Endothelial cell (in vitro differentiated cells): ENCODE results near the gene UBXN4. TPM values are rescaled to one million over a fixed set of nuclear protein-coding genes. Genes with fewer than 3 reads are reported as not detected.

Experiments used
- DNase-seq: peaks from one replicate; pipeline ENCODE4 v3.0.0; 2021; ENCODE audit warnings: low spot score
- H3K27ac Mint-ChIP-seq: one replicate; pipeline ENCODE4 v1.8.0; 2021; ENCODE audit warnings: mixed read lengths, inconsistent platforms; ENCODE audit not compliant: unreplicated experiment
- H3K27me3 Mint-ChIP-seq: one replicate; pipeline ENCODE4 v1.8.0; 2021; ENCODE audit warnings: mild to moderate bottlenecking, moderate library complexity, mixed read lengths, inconsistent platforms; ENCODE audit not compliant: unreplicated experiment
- H3K36me3 Mint-ChIP-seq: one replicate; pipeline ENCODE4 v1.8.0; 2021; ENCODE audit warnings: mild to moderate bottlenecking, low read depth, mixed read lengths, inconsistent platforms; ENCODE audit not compliant: unreplicated experiment
- H3K4me1 Mint-ChIP-seq: one replicate; pipeline ENCODE4 v1.8.0; 2021; ENCODE audit warnings: mild to moderate bottlenecking, mixed read lengths, inconsistent platforms; ENCODE audit not compliant: unreplicated experiment
- H3K4me3 Mint-ChIP-seq: one replicate; pipeline ENCODE4 v1.8.0; 2021; ENCODE audit warnings: mild to moderate bottlenecking, mixed read lengths, inconsistent platforms; ENCODE audit not compliant: unreplicated experiment
- H3K9me3 Mint-ChIP-seq: one replicate; pipeline ENCODE4 v1.8.0; 2021; ENCODE audit warnings: mixed read lengths, inconsistent platforms; ENCODE audit not compliant: unreplicated experiment
- total RNA-seq: library from RNA; stranded (reverse); fragmentation: NEBNext Ultra II Directional; extraction: Animal tissue kit (Norgen Biotek cat#: 25700); gene quantifications from one replicate; pipeline ENCODE4 v1.2.1, GENCODE V29; 2021; ENCODE audit not compliant: unreplicated experiment
- TF ChIP-seq, protein P1 (sequence below): fragments of 200-600 bp; sonication (generic); IDR thresholded peaks from one replicate; pipeline ENCODE4 v1.5.0; 2021; ENCODE audit warnings: antibody characterized with exemption; ENCODE audit not compliant: unreplicated experiment

Gene UBXN4
- total RNA-seq, 1 donor from 2014 or later: 101 TPM

DNA sequence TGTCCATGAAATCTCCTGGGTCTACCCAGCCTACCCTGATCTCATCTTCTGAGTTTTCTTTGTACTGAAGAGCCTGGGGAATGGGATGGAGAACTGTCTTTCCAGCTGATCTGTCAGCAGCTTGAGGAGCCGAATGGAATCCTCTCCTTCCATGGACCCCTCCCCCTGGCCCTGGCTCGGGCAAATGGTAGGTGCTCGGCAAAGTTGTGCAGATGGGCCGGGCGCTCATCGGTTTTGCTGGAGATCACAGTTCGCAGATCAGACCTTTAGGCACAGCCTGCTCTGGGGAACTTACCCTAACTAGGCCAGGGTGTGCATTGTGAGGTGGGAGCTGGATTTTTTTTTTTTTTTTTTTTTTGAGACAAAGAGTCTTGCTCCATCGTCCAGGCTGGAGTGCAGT is 55.0 kb downstream of the UBXN4 start:
- Mint-ChIP-seq H3K4me3 (no peak overlapping the region), H3K27ac (no peak overlapping the region), H3K9me3 (no peaks in the 10 kb centered on the region), H3K4me1 (no peaks in the 10 kb centered on the region), H3K36me3 (no peaks in the 10 kb centered on the region), H3K27me3 (peaks cover 5% of the 10 kb centered on the region)
- DNase-seq: no peak
- TF ChIP-seq, protein P1, sequence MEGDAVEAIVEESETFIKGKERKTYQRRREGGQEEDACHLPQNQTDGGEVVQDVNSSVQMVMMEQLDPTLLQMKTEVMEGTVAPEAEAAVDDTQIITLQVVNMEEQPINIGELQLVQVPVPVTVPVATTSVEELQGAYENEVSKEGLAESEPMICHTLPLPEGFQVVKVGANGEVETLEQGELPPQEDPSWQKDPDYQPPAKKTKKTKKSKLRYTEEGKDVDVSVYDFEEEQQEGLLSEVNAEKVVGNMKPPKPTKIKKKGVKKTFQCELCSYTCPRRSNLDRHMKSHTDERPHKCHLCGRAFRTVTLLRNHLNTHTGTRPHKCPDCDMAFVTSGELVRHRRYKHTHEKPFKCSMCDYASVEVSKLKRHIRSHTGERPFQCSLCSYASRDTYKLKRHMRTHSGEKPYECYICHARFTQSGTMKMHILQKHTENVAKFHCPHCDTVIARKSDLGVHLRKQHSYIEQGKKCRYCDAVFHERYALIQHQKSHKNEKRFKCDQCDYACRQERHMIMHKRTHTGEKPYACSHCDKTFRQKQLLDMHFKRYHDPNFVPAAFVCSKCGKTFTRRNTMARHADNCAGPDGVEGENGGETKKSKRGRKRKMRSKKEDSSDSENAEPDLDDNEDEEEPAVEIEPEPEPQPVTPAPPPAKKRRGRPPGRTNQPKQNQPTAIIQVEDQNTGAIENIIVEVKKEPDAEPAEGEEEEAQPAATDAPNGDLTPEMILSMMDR: no peak

DNA sequence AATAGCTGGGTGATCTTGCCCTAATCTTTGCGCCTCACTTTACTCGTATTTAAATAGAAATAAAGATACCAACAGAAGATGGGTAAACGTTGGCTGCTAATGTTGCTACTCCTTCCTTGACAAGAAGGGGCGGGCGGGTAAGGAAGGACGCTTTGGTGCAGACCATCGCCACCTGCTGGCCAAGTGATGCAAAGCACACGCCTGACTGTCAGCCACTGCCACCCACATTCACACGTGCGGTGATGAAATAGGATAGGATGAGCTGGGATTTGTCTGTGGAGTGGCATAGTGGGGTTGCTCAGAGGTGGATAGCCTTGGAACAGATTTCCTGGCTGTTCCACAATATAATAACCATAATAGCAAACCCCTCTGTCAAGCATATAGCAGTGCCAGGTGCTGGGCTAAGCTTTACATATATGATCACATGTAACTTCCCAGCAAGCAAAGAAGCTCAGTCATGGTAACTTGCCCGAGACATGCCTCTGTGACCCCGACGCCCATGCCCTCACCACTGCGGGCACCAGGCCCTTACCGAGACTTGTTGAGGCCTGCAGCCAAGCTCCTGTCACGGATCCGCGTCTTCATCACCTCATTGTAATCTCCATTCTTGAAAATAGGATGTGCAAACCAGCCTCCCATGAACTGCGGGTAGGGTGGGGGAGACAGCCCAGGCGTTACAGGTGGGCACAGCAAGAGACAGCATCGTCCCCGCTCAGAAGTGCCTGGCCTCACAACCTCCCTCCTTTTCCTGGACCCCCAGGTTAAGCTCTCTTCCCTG is 56.0 kb downstream of the UBXN4 start:
- no peaks in the 10 kb centered on the region for H3K4me1 Mint-ChIP-seq
- no peak overlapping the region for H3K27ac Mint-ChIP-seq
- no peak overlapping the region for H3K4me3 Mint-ChIP-seq
- H3K27me3 Mint-ChIP-seq: peaks cover 2% of the 10 kb centered on the region
- no peaks in the 10 kb centered on the region for H3K36me3 Mint-ChIP-seq
- H3K9me3 Mint-ChIP-seq: no peaks in the 10 kb centered on the region
- peak; percentile 80 for DNase-seq
- TF ChIP-seq, protein P1: peak; percentile 82

DNA sequence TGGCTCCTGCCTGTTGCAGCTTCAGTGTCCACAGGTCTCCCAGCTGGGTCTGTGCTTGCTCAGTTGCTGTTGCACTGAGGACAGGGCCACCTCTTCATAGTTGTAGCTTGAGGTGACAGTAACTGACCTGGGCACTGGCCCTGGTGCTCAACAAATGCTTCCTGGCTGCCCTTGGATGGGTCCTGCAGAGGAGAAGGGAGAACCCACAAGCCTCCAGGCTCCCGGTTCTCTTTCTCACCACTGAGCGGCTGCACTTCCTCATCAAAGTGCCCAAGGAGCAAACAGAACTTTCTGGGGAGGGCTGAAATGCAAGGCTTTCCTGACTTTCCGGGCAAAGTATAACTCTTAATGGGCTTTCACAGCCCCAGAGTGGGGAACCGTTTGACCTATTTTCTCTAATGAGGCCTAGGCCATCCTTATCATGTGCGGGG is 56.6 kb downstream of the UBXN4 start:
- no peak for DNase-seq
- H3K36me3 Mint-ChIP-seq: no peaks in the 10 kb centered on the region
- no peak overlapping the region for H3K27ac Mint-ChIP-seq
- H3K4me1 Mint-ChIP-seq: no peaks in the 10 kb centered on the region
- peaks cover 2% of the 10 kb centered on the region for H3K27me3 Mint-ChIP-seq
- TF ChIP-seq, protein P1: no peak
- no peaks in the 10 kb centered on the region for H3K9me3 Mint-ChIP-seq
- no peak overlapping the region for H3K4me3 Mint-ChIP-seq

DNA sequence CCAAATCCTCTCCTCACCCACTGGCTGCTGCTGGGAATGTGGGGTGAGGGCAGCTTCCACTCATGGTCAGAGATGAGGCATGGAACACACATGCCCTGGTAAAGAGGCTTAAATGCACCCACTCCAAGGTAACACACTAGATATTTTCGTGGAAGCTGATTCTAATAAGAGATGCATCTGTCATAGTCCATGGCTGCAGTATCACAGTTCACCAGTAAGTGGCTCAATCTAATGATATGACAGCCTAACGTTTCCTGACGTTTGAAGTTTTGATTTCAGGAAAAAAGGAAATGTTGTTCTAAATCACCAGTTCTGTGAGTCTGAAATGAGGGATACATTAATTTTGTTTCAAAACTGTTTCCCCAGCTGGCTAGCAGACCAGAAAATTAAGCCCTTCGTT is 57.1 kb downstream of the UBXN4 start:
- Mint-ChIP-seq H3K9me3 (no peaks in the 10 kb centered on the region), H3K36me3 (no peaks in the 10 kb centered on the region), H3K4me3 (no peak overlapping the region), H3K27me3 (peaks cover 2% of the 10 kb centered on the region), H3K4me1 (no peaks in the 10 kb centered on the region), H3K27ac (no peak overlapping the region)
- TF ChIP-seq, protein P1: peak; percentile 51
- no peak for DNase-seq

DNA sequence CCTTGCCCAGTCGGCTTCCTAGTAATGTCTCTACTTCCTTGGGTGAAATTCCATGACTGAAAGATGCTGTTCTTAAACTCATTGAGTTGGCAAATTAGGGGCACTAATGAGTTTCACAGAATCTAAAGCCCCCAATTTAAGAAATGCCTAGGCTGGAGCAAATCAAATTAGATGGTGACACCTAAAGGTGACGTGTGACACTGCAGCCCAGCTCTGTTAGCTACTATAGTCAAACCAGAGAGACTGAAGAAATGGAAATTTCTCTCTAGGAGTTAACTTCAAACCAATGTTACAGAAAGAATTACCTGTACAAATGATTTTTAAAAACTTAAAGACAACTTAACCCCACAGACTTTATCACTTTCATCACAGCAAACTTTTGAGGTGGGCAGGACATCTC is 58.1 kb downstream of the UBXN4 start:
- H3K9me3 Mint-ChIP-seq: no peaks in the 10 kb centered on the region
- H3K27me3 Mint-ChIP-seq: peaks cover 2% of the 10 kb centered on the region
- no peak for DNase-seq
- no peaks in the 10 kb centered on the region for H3K36me3 Mint-ChIP-seq
- H3K4me1 Mint-ChIP-seq: no peaks in the 10 kb centered on the region
- H3K27ac Mint-ChIP-seq: no peak overlapping the region
- TF ChIP-seq, protein P1: no peak
- no peak overlapping the region for H3K4me3 Mint-ChIP-seq
